ENCODE data around the gene NPTXR.

The NPTXR gene

GRCh38 chr22:38799265-38800002 lies 44.4 kb downstream of the NPTXR start:
- TF ChIP-seq, protein P1, sequence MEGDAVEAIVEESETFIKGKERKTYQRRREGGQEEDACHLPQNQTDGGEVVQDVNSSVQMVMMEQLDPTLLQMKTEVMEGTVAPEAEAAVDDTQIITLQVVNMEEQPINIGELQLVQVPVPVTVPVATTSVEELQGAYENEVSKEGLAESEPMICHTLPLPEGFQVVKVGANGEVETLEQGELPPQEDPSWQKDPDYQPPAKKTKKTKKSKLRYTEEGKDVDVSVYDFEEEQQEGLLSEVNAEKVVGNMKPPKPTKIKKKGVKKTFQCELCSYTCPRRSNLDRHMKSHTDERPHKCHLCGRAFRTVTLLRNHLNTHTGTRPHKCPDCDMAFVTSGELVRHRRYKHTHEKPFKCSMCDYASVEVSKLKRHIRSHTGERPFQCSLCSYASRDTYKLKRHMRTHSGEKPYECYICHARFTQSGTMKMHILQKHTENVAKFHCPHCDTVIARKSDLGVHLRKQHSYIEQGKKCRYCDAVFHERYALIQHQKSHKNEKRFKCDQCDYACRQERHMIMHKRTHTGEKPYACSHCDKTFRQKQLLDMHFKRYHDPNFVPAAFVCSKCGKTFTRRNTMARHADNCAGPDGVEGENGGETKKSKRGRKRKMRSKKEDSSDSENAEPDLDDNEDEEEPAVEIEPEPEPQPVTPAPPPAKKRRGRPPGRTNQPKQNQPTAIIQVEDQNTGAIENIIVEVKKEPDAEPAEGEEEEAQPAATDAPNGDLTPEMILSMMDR (IDR thresholded peaks at IDR 0.05; ENCODE audit: control insufficient read depth, extremely low read depth, insufficient read depth): no peak
- no peak overlapping the region for H3K4me3 ChIP-seq (ENCODE audit: low read depth, low read length)
- DNase-seq (ENCODE audit: low read depth): no peak

DNA sequence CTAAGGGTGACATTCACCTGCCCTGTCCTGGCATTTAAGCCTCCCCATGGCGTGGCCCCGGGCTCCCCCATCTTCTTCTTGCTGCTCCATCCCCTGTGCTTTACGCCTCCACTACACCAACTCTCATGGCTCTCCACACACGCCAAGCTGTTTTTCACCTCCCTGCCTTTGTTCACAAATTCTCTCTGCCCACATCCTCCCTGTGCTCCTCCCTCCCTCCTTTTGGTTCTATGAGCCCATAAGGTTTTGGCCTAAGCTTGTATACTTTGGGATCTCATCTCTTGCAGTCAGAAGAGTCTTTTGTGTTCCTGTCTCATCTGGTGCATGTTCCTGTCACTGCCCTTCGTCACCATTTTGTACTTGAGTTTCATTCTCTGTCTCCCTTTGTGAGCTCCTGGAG lies 45.3 kb downstream of the NPTXR start:
- no peak for DNase-seq (ENCODE audit: low read depth)
- no peak overlapping the region for H3K4me3 ChIP-seq (ENCODE audit: low read depth, low read length)
- TF ChIP-seq, protein P1 (IDR thresholded peaks at IDR 0.05; ENCODE audit: control insufficient read depth, extremely low read depth, insufficient read depth): no peak

GRCh38 chr22:38796262-38796957 lies 47.4 kb downstream of the NPTXR start:
- no peak overlapping the region for H3K4me3 ChIP-seq (ENCODE audit: low read depth, low read length)
- TF ChIP-seq, protein P1 (IDR thresholded peaks at IDR 0.05; ENCODE audit: control insufficient read depth, extremely low read depth, insufficient read depth): no peak
- no peak for DNase-seq (ENCODE audit: low read depth)

DNA sequence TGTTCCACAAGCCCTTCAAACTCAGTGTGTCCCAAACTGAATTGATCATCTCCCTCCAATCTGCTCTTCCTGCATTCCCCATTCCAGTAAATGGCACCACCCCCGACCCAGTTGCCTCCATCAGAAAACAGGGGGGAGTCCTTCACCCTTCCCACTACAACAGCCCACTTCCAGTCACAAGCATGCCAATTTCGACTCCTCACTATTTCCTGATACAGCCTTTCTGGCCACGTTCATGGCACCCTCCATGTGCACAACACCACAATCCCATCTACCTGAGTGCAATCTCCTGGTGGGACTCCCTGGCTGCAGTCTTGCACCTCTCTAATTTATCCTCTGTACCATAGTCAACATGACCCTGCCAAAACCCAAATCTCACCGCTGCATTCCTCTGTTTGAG lies 48.3 kb downstream of the NPTXR start:
- TF ChIP-seq, protein P1 (IDR thresholded peaks at IDR 0.05; ENCODE audit: control insufficient read depth, extremely low read depth, insufficient read depth): no peak
- no peak overlapping the region for H3K4me3 ChIP-seq (ENCODE audit: low read depth, low read length)
- DNase-seq (ENCODE audit: low read depth): no peak

GRCh38 chr22:38793721-38794466 lies 49.9 kb downstream of the NPTXR start, which contains the start of gene DNAL4:
Gene DNAL4 (minus strand): TSS chr22:38794143. CDS start chr22:38782731, 11,412 bp downstream.
- H3K4me3 ChIP-seq (ENCODE audit: low read depth, low read length): peak within 1 kb of the TSS; percentile 81
- TF ChIP-seq, protein P1 (IDR thresholded peaks at IDR 0.05; ENCODE audit: control insufficient read depth, extremely low read depth, insufficient read depth): no peak
- DNase-seq (ENCODE audit: low read depth): peak; percentile 94

DNA sequence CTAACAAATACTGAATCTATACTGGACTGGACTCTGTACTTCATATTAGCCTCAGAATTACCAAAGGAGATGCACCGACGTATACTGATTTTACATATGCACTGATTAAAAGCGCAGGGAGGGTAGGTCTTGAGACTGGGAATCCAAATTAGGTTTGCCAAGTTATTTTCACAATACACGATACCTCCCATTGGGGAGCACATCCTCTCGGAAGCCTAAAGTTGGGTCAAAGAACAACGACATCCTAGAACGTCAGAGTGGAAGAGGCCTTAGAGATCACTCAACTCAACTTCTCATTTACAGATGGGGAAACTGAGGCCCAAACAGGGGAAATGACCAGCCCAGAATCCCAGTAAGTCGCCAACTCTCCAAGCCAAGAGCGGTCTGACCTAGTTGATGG lies 50.5 kb downstream of the NPTXR start:
- TF ChIP-seq, protein P1 (IDR thresholded peaks at IDR 0.05; ENCODE audit: control insufficient read depth, extremely low read depth, insufficient read depth): no peak
- H3K4me3 ChIP-seq (ENCODE audit: low read depth, low read length): peak overlapping the region; percentile 81
- no peak for DNase-seq (ENCODE audit: low read depth)

Measured in LNCaP clone FGC (cell line).